Skeletal muscle tissue (tissue), 4 donors: Measurements from ENCODE around the gene PEX3. TPM values are rescaled to one million over a fixed set of nuclear protein-coding genes. Genes with fewer than 3 reads are reported as not detected.

ENCODE experiments used
- H3K27ac ChIP-seq: one replicate; pipeline ENCODE4 v1.7.0; 2013; ENCODE audit warnings: mild to moderate bottlenecking, low read depth, low read length, inconsistent platforms
- H3K27me3 ChIP-seq, 3 donors: one replicate each; pipeline ENCODE4 v1.7.0; 2013; ENCODE audit warnings: low read length in 3 of 3; ENCODE audit not compliant: control insufficient read depth in 3 of 3, insufficient read depth in 3 of 3
- H3K36me3 ChIP-seq, 3 donors: one replicate each; pipeline ENCODE4 v1.7.0; 2013; ENCODE audit warnings: low read length in 3 of 3; ENCODE audit not compliant: control insufficient read depth in 3 of 3, insufficient read depth in 3 of 3
- H3K4me1 ChIP-seq, 3 donors: one replicate each; pipeline ENCODE4 v1.7.0; 2013; ENCODE audit warnings: low read length in 3 of 3, mild to moderate bottlenecking in 3 of 3; ENCODE audit not compliant: control insufficient read depth in 3 of 3, insufficient read depth in 3 of 3
- H3K4me3 ChIP-seq, 3 donors: one replicate each; pipeline ENCODE4 v1.7.0; 2013; ENCODE audit warnings: low read length in 3 of 3
- H3K9ac ChIP-seq, 3 donors: one replicate each; pipeline ENCODE4 v1.7.0; 2013; ENCODE audit warnings: low read length in 3 of 3, mild to moderate bottlenecking in 3 of 3, moderate library complexity in 2 of 3, low read depth in 1 of 3
- H3K9me3 ChIP-seq, 3 donors: one replicate each; pipeline ENCODE4 v1.7.0; 2013; ENCODE audit warnings: low read length in 3 of 3; ENCODE audit not compliant: control insufficient read depth in 3 of 3
- total RNA-seq: library from RNA; depleted of rRNA; stranded (reverse); fragments of >200 nt; gene quantifications from one replicate; pipeline ENCODE4 v1.2.3, GENCODE V29; 2014
- donor health status: Osteomylitis.

The PEX3 gene
- total RNA-seq, 1 donor from 2014 or later = 15.7 TPM

GRCh38 chr6:143513410-143513809, 62.8 kb downstream of the PEX3 start:
- no peak overlapping the region for H3K9ac ChIP-seq
- H3K27me3 ChIP-seq = no peaks in the 10 kb centered on the region
- H3K27ac ChIP-seq = no peak overlapping the region
- H3K4me1 ChIP-seq = peaks cover 19 to 30% (median 24%) of the 10 kb centered on the region in 3 donors
- no peak overlapping the region for H3K4me3 ChIP-seq
- H3K36me3 ChIP-seq = no peaks in the 10 kb centered on the region
- no peaks in the 10 kb centered on the region for H3K9me3 ChIP-seq

- no peak overlapping the region for H3K4me3 ChIP-seq
- no peaks in the 10 kb centered on the region for H3K36me3 ChIP-seq
- H3K27me3 ChIP-seq = no peaks in the 10 kb centered on the region
- peaks cover 19 to 30% (median 24%) of the 10 kb centered on the region in 3 donors for H3K4me1 ChIP-seq
- H3K9me3 ChIP-seq = no peaks in the 10 kb centered on the region
- H3K9ac ChIP-seq = no peak overlapping the region
- no peak overlapping the region for H3K27ac ChIP-seq
These were observed 64.6 kb downstream of the PEX3 start for GRCh38 chr6:143515061-143515760.

- no peaks in the 10 kb centered on the region for H3K9me3 ChIP-seq
- H3K9ac ChIP-seq = no peak overlapping the region
- no peaks in the 10 kb centered on the region for H3K27me3 ChIP-seq
- H3K27ac ChIP-seq = no peak overlapping the region
- H3K36me3 ChIP-seq = no peaks in the 10 kb centered on the region
- H3K4me1 ChIP-seq = peaks cover 19 to 26% (median 21%) of the 10 kb centered on the region in 3 donors
- no peak overlapping the region for H3K4me3 ChIP-seq
These were observed 65.3 kb downstream of the PEX3 start for GRCh38 chr6:143515766-143516355.

- Histone ChIP-seq H3K4me1 (peaks cover 11 to 19% (median 11%) of the 10 kb centered on the region in 3 donors), H3K27ac (no peak overlapping the region)
These were observed 66.3 kb downstream of the PEX3 start for GRCh38 chr6:143516690-143517446.

GRCh38 chr6:143517447-143517773, 66.8 kb downstream of the PEX3 start:
- Histone ChIP-seq H3K4me3 (no peak overlapping the region), H3K9ac (no peak overlapping the region), H3K27me3 (no peaks in the 10 kb centered on the region), H3K9me3 (no peaks in the 10 kb centered on the region), H3K27ac (no peak overlapping the region), H3K36me3 (no peaks in the 10 kb centered on the region), H3K4me1 (peaks cover 8 to 18% (median 10%) of the 10 kb centered on the region in 3 donors)

More at GRCh38 chr6:143516690-143517446, 66.3 kb downstream of the PEX3 start:
- Histone ChIP-seq H3K9me3 (no peaks in the 10 kb centered on the region), H3K27me3 (no peaks in the 10 kb centered on the region), H3K9ac (no peak overlapping the region), H3K4me3 (no peak overlapping the region), H3K36me3 (no peaks in the 10 kb centered on the region)

- no peaks in the 10 kb centered on the region for H3K27me3 ChIP-seq
- H3K4me1 ChIP-seq = no peaks in the 10 kb centered on the region
- no peaks in the 10 kb centered on the region for H3K9me3 ChIP-seq
- no peaks in the 10 kb centered on the region for H3K36me3 ChIP-seq
- no peak overlapping the region for H3K27ac ChIP-seq
- H3K9ac ChIP-seq = no peak overlapping the region
- H3K4me3 ChIP-seq = no peak overlapping the region
These were observed 71.5 kb downstream of the PEX3 start for GRCh38 chr6:143522039-143522600.

- Histone ChIP-seq H3K9ac (no peak overlapping the region), H3K9me3 (no peaks in the 10 kb centered on the region)
These were observed 74.8 kb downstream of the PEX3 start for GRCh38 chr6:143525356-143525755.

GRCh38 chr6:143527677-143528076, 77.1 kb downstream of the PEX3 start:
- Histone ChIP-seq H3K9ac (no peak overlapping the region), H3K27me3 (peaks cover 0 to 2% (median 0%) of the 10 kb centered on the region in 3 donors), H3K9me3 (no peaks in the 10 kb centered on the region), H3K4me1 (no peaks in the 10 kb centered on the region), H3K4me3 (no peak overlapping the region), H3K36me3 (no peaks in the 10 kb centered on the region), H3K27ac (no peak overlapping the region)

More at GRCh38 chr6:143525356-143525755, 74.8 kb downstream of the PEX3 start:
- H3K4me3 ChIP-seq = no peak overlapping the region
- no peaks in the 10 kb centered on the region for H3K27me3 ChIP-seq
- no peaks in the 10 kb centered on the region for H3K36me3 ChIP-seq
- no peak overlapping the region for H3K27ac ChIP-seq
- H3K4me1 ChIP-seq = no peaks in the 10 kb centered on the region

GRCh38 chr6:143528164-143528811, 77.7 kb downstream of the PEX3 start:
- H3K27me3 ChIP-seq = peaks cover 0 to 3% (median 2%) of the 10 kb centered on the region in 3 donors
- no peak overlapping the region for H3K4me3 ChIP-seq
- no peaks in the 10 kb centered on the region for H3K36me3 ChIP-seq
- no peak overlapping the region for H3K9ac ChIP-seq
- H3K9me3 ChIP-seq = no peaks in the 10 kb centered on the region
- H3K4me1 ChIP-seq = no peaks in the 10 kb centered on the region
- H3K27ac ChIP-seq = no peak overlapping the region
